ENCODE results near the gene STK36.

STK36 gene

DNA sequence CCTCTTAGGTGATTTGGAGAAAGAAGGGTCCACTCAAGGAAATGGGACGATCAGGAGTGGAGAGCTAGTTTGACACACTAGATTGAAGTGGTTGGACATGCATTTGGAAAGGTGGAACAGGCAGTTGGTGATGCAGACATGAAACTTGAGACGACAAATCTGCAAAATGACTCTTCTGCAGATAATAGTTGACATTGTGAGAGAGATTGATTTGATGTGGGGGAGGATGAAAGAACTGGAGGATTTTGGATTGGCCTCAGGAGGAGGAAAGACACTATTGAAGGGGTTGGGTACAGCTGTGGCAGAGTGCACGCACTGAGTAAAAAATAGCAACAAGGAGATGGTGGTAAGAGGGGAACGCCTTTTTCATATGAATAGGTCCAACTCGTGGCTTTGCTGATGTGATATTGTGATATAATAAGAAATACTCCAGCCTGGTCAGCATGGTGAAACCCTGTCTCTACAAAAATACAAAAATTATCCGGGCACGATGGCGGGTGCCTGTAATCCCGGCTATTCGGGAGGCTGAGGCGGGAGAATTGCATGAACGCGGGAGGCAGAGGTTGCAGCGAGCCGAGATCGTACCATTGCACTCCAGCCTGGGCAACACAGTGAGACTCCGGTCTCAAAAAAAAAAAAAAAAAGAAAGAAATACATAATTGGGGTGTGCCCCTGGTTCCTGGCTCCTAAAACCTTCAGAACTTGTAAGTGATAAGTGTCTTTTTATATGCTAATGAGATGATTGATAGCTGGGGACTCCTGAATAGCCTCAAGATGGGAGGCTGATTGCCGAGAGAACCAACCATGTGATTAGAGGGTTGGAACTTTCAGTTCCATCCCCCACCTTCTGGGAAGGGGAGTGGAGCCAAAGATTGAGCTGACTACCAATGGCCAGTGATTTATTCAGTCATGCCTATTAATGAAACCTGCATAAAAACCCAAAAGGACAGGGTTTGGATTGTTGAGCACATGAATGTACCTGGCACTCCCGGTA is 48.5 kb downstream of the STK36 start:
- DNase-seq: no peak

GRCh38 chr2:218721488-218721887 is 49.6 kb downstream of the STK36 start:
- no peak for DNase-seq

- DNase-seq: no peak
These were observed 50.0 kb downstream of the STK36 start for GRCh38 chr2:218721934-218722333.

DNA sequence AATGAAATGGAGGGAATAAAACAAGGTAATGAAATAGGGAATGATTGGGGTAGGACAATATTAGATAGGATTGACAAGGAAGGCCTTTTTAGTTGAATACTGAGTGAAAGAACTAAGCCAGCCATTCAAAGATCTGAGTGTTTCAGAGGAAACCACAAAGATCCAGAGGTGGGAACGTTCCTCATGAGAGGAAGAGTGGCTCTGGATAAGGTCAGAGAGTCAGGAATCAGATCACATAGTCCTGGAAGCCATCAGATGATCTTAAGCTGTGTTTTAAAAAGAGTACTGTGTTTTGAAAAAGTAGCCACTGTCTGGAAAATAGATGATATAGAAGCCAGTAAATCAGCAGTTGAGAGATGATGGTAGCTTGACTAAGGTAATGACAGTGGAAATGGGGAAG is 50.5 kb downstream of the STK36 start:
- DNase-seq: no peak

GRCh38 chr2:218722876-218723785 is 51.2 kb downstream of the STK36 start:
- DNase-seq: no peak

GRCh38 chr2:218726004-218726574 is 54.2 kb downstream of the STK36 start:
- no peak for DNase-seq

DNA sequence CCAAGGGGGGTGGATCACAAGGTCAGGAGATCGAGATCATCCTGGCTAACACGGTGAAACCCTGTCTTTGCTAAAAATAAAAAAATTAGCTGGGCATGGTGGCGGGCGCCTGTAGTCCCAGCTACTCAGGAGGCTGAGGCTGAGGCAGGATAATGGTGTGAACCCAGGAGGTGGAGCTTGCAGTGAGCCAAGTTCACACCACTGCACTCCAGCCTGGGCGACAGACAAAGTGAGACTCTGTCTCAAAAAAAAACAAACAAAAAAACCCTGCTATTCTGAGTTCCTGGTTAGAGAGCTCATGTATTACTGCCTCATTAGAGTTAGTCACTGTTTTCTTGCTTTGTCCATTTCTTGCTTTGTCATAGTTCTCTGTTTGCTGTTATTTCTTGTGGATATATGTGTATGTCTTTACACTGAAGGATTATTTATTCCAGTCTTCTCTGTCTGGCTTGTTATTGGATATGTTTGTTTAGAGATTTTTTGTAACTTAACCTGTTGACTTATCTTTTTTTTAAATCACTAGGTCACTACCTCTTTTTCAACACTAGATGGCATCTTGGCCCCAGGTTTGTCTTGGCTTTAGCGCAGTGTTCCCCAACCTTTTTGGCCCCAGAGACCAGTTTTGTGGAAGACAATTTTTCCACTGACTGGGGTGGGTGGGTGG is 55.7 kb downstream of the STK36 start:
- no peak for DNase-seq

DNA sequence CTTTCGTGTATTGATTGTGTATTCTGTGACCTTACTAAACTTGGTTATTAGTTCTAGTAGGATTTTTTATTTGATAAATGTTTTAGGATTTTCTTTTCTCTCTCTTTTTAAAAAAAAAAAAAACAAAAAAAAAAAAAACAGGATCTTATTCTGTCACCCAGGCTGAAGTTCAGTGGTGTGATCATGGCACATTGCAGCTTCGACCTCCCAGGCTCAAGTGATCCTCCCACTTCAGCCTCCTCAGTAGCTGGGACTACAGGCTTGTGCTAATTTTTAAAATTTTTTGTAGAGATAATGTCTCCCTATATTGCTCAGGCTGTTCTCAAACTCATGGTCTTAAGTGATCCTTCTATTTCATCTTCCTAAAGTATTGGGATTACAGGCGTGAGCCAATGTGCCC is 57.8 kb downstream of the STK36 start:
- no peak for DNase-seq

- DNase-seq: no peak
These were observed 60.3 kb downstream of the STK36 start for GRCh38 chr2:218732052-218732760.

GRCh38 chr2:218732761-218733158 is 60.9 kb downstream of the STK36 start:
- DNase-seq: no peak

DNA sequence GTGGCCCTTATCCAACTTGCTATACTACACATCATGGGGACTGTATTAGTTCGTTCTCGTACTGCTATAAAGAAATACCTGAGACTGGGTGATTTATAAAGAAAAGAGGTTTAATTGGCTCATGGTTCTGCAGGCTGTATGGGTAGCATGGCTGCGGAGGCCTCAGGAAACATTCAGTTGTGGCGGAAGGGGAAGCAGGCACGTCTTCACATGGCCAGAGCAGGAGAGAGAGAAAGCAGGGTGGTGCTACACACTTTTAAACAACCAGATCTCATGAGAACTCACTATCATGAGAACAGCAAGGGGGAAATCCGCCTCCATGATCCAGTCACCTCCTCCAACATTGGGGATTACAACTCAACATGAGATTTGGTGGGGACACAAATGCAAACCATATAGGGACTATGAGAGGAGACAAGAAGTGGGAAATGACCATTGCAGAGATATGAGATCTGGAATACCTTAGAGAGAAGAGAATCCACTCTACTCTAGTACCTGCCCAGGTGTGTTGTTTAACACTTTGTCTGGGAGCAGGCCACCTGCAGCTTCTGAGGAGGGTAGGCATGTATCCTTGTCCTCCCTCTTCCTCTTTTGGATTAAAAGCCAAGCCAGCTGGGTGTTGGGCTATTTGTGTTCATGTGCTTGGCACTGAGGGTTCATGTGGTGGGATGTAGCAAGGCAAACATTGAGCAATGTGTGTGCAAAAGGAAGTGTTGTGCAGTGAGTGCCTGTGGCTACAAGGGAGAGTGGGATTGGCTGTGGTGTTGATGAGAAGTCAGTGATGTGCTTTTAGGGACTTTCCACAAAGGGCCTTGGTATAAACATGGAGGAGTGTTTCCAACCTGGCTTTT is 61.5 kb downstream of the STK36 start:
- no peak for DNase-seq

DNA sequence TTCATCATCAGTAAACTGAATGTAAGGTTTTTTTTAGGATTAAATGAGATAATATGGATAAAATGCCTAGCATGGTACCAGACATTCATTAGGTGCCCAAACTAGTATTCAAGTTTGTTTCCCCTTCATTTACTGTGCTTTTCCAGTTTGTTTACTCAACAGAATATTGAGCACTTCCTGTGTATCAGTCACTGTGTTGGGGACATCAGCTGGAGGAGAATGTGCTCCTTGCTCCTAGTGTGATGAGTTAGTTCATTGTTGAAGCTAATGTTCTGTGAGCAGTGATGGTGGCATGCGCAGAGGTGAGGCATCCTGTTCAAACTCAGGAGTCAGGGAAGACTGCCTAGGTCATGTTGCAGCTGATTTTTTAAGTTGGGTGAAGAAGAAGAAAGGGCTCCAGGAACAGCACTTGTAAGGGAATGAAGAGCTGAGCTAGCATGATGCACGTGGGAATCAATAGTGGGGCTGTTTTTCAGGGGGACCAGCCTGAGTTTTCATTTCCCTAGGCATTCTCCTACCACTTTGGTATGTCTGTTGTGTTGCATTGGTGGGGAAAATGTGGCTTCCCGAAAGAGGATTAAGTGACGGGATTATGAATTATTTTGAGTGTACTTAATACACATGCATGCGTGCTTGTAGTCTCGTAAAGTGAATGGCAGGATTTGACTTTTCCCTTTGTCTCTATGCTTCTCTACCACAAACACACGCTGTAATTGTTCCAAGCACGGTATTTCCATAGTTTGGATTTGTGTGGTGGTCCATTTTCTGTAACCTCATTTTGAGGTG is 62.5 kb downstream of the STK36 start:
- DNase-seq: no peak

DNA sequence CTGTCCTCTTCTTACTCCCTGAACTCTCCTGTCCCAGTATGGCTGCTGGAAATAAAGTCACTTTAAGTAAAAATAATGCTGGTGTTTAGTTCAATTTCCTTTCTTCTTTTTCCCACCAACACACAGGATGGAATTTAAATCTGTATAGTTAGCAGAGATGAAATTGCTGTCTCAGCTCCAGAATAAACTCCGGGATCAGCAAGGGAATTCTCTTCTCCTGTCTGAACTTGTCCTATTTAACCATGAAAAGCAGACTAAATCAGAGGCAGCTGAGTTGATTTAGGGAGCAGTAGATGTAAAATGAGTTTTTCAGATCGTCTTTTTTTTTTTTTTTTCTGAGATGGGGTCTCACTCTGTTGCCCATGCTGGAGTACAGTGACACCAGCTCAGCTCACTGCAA is 64.6 kb downstream of the STK36 start:
- DNase-seq: no peak

- DNase-seq: no peak
These were observed 71.2 kb downstream of the STK36 start for GRCh38 chr2:218743068-218743467.

DNA sequence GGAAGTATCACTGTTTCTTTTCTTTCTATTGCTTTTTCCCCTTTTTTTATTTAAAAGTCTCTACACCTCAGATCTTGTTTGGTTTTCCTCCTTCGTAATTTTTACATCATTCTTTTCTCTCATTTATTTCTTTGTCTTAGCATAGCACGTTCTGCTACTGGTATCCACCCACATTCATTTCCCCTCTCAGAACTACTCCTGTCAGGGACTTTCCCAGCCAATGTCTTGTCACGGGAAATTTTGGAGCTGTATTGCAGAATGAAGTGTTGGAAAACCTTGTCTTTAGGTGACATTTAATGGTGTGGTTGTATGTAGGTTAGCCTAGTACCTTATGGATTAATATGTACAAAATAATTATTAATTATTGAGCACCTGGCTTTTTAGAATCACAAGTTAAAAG is 72.7 kb downstream of the STK36 start:
- no peak for DNase-seq

GRCh38 chr2:218745160-218745558 is 73.3 kb downstream of the STK36 start:
- no peak for DNase-seq

GRCh38 chr2:218745559-218746469 is 73.9 kb downstream of the STK36 start:
- DNase-seq: no peak

GRCh38 chr2:218746470-218746795 is 74.5 kb downstream of the STK36 start:
- no peak for DNase-seq

DNA sequence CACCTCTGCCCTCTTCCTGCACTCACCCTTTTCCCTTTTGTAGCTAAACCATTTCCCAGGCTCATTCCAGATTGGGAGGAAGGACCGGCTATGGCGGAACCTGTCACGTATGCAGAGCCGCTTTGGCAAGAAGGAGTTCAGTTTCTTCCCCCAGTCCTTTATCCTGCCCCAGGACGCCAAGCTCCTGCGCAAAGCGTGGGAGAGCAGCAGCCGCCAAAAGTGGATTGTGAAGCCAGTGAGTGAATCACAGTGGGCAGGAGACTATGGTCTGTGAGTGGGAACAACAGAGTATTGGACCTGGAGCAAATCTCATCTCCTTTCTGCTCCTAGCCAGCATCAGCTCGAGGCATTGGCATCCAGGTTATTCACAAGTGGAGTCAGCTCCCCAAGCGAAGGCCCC is 75.1 kb downstream of the STK36 start:
- DNase-seq: no peak
